Activated T-cell treated with anti-CD3 and anti-CD28 coated beads, Interleukin-2, amount 50 U/mL, for 4 hours (primary cell): Measurements from ENCODE around the gene ELF1. TPM values are rescaled to one million over a fixed set of nuclear protein-coding genes. Genes with fewer than 3 reads are reported as not detected.

Source experiments
- ATAC-seq, 2 donors: fragments of 200-7000 bp; cut with Tn5 transposase; one replicate each; pipeline ENCODE4 v1.10.0; 2021
- DNase-seq: peaks from one replicate; pipeline ENCODE4 v3.0.0-alpha.2; 2020
- H3K27me3 Mint-ChIP-seq: one replicate; pipeline ENCODE4 v1.8.0; 2021; ENCODE audit warnings: low read depth, mixed read lengths
- H3K36me3 Mint-ChIP-seq: one replicate; pipeline ENCODE4 v1.8.0; 2022; ENCODE audit warnings: mixed read lengths; ENCODE audit not compliant: insufficient read depth
- H3K4me1 Mint-ChIP-seq: one replicate; pipeline ENCODE4 v1.8.0; 2021; ENCODE audit warnings: low read depth, mixed read lengths
- H3K4me3 Mint-ChIP-seq: one replicate; pipeline ENCODE4 v1.8.0; 2021; ENCODE audit warnings: mild to moderate bottlenecking, moderate library complexity, mixed read lengths
- H3K9me3 Mint-ChIP-seq: one replicate; pipeline ENCODE4 v1.8.0; 2021; ENCODE audit warnings: mixed read lengths
- total RNA-seq, 3 donors: library from RNA; stranded (reverse); gene quantifications; one replicate each; pipeline ENCODE4 v1.2.1, GENCODE V29; 2021

The ELF1 gene
- total RNA-seq, 3 donors from 2014 or later = 49.0 to 56.6 (median 55.9) TPM

GRCh38 chr13:41005704-41006103 lies 13.4 kb downstream of the ELF1 start:
- Mint-ChIP-seq H3K36me3 (peaks cover 2% of the 10 kb centered on the region), H3K9me3 (no peaks in the 10 kb centered on the region), H3K27me3 (no peaks in the 10 kb centered on the region), H3K4me3 (peak overlapping the region; percentile 37), H3K4me1 (peaks cover 63% of the 10 kb centered on the region)
- no peak for DNase-seq
- ATAC-seq = no peak

- Mint-ChIP-seq H3K9me3 (no peaks in the 10 kb centered on the region), H3K4me1 (peaks cover 62% of the 10 kb centered on the region), H3K4me3 (peak overlapping the region; percentile 37), H3K36me3 (peaks cover 2% of the 10 kb centered on the region), H3K27me3 (no peaks in the 10 kb centered on the region)
- ATAC-seq (peak; percentile 72 to 76), DNase-seq (no peak)
These were observed 14.0 kb downstream of the ELF1 start for GRCh38 chr13:41004875-41005693.

GRCh38 chr13:41002606-41003005 lies 16.5 kb downstream of the ELF1 start:
- DNase-seq = no peak
- Mint-ChIP-seq H3K27me3 (no peaks in the 10 kb centered on the region), H3K4me1 (peaks cover 66% of the 10 kb centered on the region), H3K4me3 (no peak overlapping the region), H3K9me3 (no peaks in the 10 kb centered on the region), H3K36me3 (peaks cover 11% of the 10 kb centered on the region)
- ATAC-seq = no peak

GRCh38 chr13:41001695-41002094 lies 17.4 kb downstream of the ELF1 start:
- Mint-ChIP-seq H3K27me3 (no peaks in the 10 kb centered on the region), H3K4me1 (peaks cover 65% of the 10 kb centered on the region), H3K4me3 (no peak overlapping the region), H3K36me3 (peaks cover 16% of the 10 kb centered on the region), H3K9me3 (no peaks in the 10 kb centered on the region)
- no peak for ATAC-seq
- no peak for DNase-seq

GRCh38 chr13:40999416-40999815 lies 19.7 kb downstream of the ELF1 start:
- H3K9me3 Mint-ChIP-seq = no peaks in the 10 kb centered on the region
- H3K4me3 Mint-ChIP-seq = no peak overlapping the region
- H3K4me1 Mint-ChIP-seq = peaks cover 69% of the 10 kb centered on the region
- DNase-seq (no peak), ATAC-seq (no peak)
- peaks cover 27% of the 10 kb centered on the region for H3K36me3 Mint-ChIP-seq
- H3K27me3 Mint-ChIP-seq = no peaks in the 10 kb centered on the region

GRCh38 chr13:40996426-40997092 lies 22.6 kb downstream of the ELF1 start:
- peaks cover 78% of the 10 kb centered on the region for H3K4me1 Mint-ChIP-seq
- H3K36me3 Mint-ChIP-seq = peaks cover 27% of the 10 kb centered on the region
- ATAC-seq (no peak), DNase-seq (no peak)
- H3K9me3 Mint-ChIP-seq = no peaks in the 10 kb centered on the region
- H3K27me3 Mint-ChIP-seq = no peaks in the 10 kb centered on the region
- no peak overlapping the region for H3K4me3 Mint-ChIP-seq

GRCh38 chr13:40995997-40996396 lies 23.1 kb downstream of the ELF1 start:
- Mint-ChIP-seq H3K4me1 (peaks cover 77% of the 10 kb centered on the region), H3K9me3 (no peaks in the 10 kb centered on the region), H3K4me3 (no peak overlapping the region), H3K27me3 (no peaks in the 10 kb centered on the region), H3K36me3 (peaks cover 27% of the 10 kb centered on the region)
- ATAC-seq = no peak
- no peak for DNase-seq

- ATAC-seq = peak; percentile 63 to 73
- H3K36me3 Mint-ChIP-seq = peaks cover 27% of the 10 kb centered on the region
- H3K9me3 Mint-ChIP-seq = no peaks in the 10 kb centered on the region
- peak overlapping the region; percentile 68 for H3K4me3 Mint-ChIP-seq
- H3K4me1 Mint-ChIP-seq = peaks cover 80% of the 10 kb centered on the region
- no peaks in the 10 kb centered on the region for H3K27me3 Mint-ChIP-seq
- no peak for DNase-seq
These were observed 24.4 kb downstream of the ELF1 start for GRCh38 chr13:40994581-40995230.

GRCh38 chr13:40993987-40994386 lies 25.1 kb downstream of the ELF1 start:
- Mint-ChIP-seq H3K27me3 (no peaks in the 10 kb centered on the region), H3K36me3 (peaks cover 21% of the 10 kb centered on the region), H3K4me1 (peaks cover 74% of the 10 kb centered on the region), H3K9me3 (no peaks in the 10 kb centered on the region), H3K4me3 (peak overlapping the region; percentile 3)
- ATAC-seq (no peak), DNase-seq (no peak)

- Mint-ChIP-seq H3K9me3 (no peaks in the 10 kb centered on the region), H3K4me3 (peak overlapping the region; percentile 11), H3K4me1 (peaks cover 76% of the 10 kb centered on the region), H3K27me3 (no peaks in the 10 kb centered on the region), H3K36me3 (peaks cover 21% of the 10 kb centered on the region)
- ATAC-seq (peak in 1 of 2 donors; percentile 29), DNase-seq (no peak)
These were observed 26.2 kb downstream of the ELF1 start for GRCh38 chr13:40992678-40993518.

GRCh38 chr13:40987606-40988280 lies 31.4 kb downstream of the ELF1 start:
- DNase-seq (no peak), ATAC-seq (no peak)
- Mint-ChIP-seq H3K4me1 (peaks cover 67% of the 10 kb centered on the region), H3K9me3 (no peaks in the 10 kb centered on the region), H3K27me3 (no peaks in the 10 kb centered on the region), H3K36me3 (peaks cover 3% of the 10 kb centered on the region), H3K4me3 (no peak overlapping the region)

GRCh38 chr13:40986101-40986856 lies 32.8 kb downstream of the ELF1 start:
- Mint-ChIP-seq H3K9me3 (no peaks in the 10 kb centered on the region), H3K36me3 (peaks cover 4% of the 10 kb centered on the region), H3K4me3 (peak overlapping the region; percentile 67), H3K27me3 (no peaks in the 10 kb centered on the region), H3K4me1 (peaks cover 61% of the 10 kb centered on the region)
- no peak for DNase-seq
- no peak for ATAC-seq
